IMR-90 (cell line): ENCODE results near the gene APP. TPM values are rescaled to one million over a fixed set of nuclear protein-coding genes. Genes with fewer than 3 reads are reported as not detected.

Source experiments
- ATAC-seq: fragments of 200-7000 bp; cut with Tn5 transposase; 2 replicates; pipeline ENCODE4 v1.9.1; 2020; ENCODE audit warnings: low read depth, mild to moderate bottlenecking, moderate library complexity
- BruUV-seq: library from RNA; stranded (reverse); fragments of 400-500 nt; replicated peaks from 2 replicates; lab custom pipeline; 2021; lab: Mats Ljungman, UMichigan
- CTCF ChIA-PET: fragments of 300-600 bp; formaldehyde crosslinking; extraction: SDS; loops from one replicate; lab custom pipeline; 2021; ENCODE audit warnings: antibody characterized with exemption; lab: Yijun Ruan, JAX
- POLR2A ChIA-PET: fragments of 300-600 bp; sonication (Branson Sonifier 250); formaldehyde crosslinking; loops from one replicate; lab custom pipeline; 2022; ENCODE audit warnings: antibody characterized with exemption; ENCODE audit not compliant: unreplicated experiment; lab: Charles Lee
- DNase-seq: peaks from one replicate; pipeline ENCODE4 v3.0.0; 2013
- H2AFZ ChIP-seq: replicated peaks from 2 replicates; pipeline ENCODE3; 2013; ENCODE audit warnings: low read length, mild to moderate bottlenecking; ENCODE audit not compliant: poor library complexity
- H2AK5ac ChIP-seq: 2 replicates; pipeline ENCODE4 v1.6.1; 2013; ENCODE audit warnings: low read depth, low read length, inconsistent platforms
- H2AK9ac ChIP-seq: replicated peaks from 2 replicates; pipeline ENCODE3; 2013; ENCODE audit warnings: mild to moderate bottlenecking, low read depth, low read length, moderate library complexity; ENCODE audit not compliant: poor library complexity
- H2BK120ac ChIP-seq: 2 replicates; pipeline ENCODE4 v1.6.1; 2013; ENCODE audit warnings: low read depth, low read length, inconsistent platforms
- H2BK15ac ChIP-seq: 3 replicates; pipeline ENCODE4 v1.6.1; 2013; ENCODE audit warnings: low read depth, low read length, inconsistent platforms
- H2BK20ac ChIP-seq: 2 replicates; pipeline ENCODE4 v1.6.1; 2013; ENCODE audit warnings: low read depth, mild to moderate bottlenecking, inconsistent platforms, low read length, moderate library complexity
- H2BK5ac ChIP-seq: 2 replicates; pipeline ENCODE4 v1.6.1; 2013; ENCODE audit warnings: mild to moderate bottlenecking, low read depth, low read length, inconsistent platforms; ENCODE audit not compliant: poor library complexity, severe bottlenecking
- H3K14ac ChIP-seq: replicated peaks from 2 replicates; pipeline ENCODE4 v1.6.1; 2013; ENCODE audit warnings: low read depth, low read length, inconsistent platforms
- H3K18ac ChIP-seq: 2 replicates; pipeline ENCODE4 v1.6.1; 2013; ENCODE audit warnings: low read depth, low read length, control low read depth
- H3K23ac ChIP-seq: 2 replicates; pipeline ENCODE4 v1.6.1; 2013; ENCODE audit warnings: low read depth, low read length, inconsistent platforms
- H3K27ac ChIP-seq: 2 replicates; pipeline ENCODE4 v1.5.1; 2013; ENCODE audit warnings: mild to moderate bottlenecking, control low read depth, low read length; ENCODE audit not compliant: insufficient read depth
- H3K27me3 ChIP-seq: 2 replicates; pipeline ENCODE4 v1.6.1; 2013; ENCODE audit warnings: low read length; ENCODE audit not compliant: control insufficient read depth, insufficient read depth
- H3K36me3 ChIP-seq: 2 replicates; pipeline ENCODE4 v1.6.1; 2013; ENCODE audit warnings: low read length, mixed read lengths; ENCODE audit not compliant: control insufficient read depth, insufficient read depth
- H3K4ac ChIP-seq: 2 replicates; pipeline ENCODE4 v1.6.1; 2013; ENCODE audit warnings: low read depth, low read length, inconsistent platforms
- H3K4me1 ChIP-seq: 2 replicates; pipeline ENCODE4 v1.6.1; 2013; ENCODE audit warnings: low read length, mixed read lengths; ENCODE audit not compliant: control insufficient read depth, insufficient read depth
- H3K4me2 ChIP-seq: 2 replicates; pipeline ENCODE4 v1.6.1; 2013; ENCODE audit warnings: low read depth, mild to moderate bottlenecking, control low read depth, low read length, moderate library complexity
- H3K4me3 ChIP-seq: 2 replicates; pipeline ENCODE4 v1.5.1; 2013; ENCODE audit warnings: low read depth, mild to moderate bottlenecking, control low read depth, low read length, moderate library complexity; ENCODE audit not compliant: insufficient read depth
- H3K56ac ChIP-seq: 2 replicates; pipeline ENCODE4 v1.6.1; 2013; ENCODE audit warnings: low read length, inconsistent platforms; ENCODE audit not compliant: insufficient read depth; ENCODE audit errors: extremely low read depth
- H3K79me1 ChIP-seq, 2 experiments: 2 replicates each; pipeline ENCODE4 v1.6.1; 2013; ENCODE audit warnings: low read length in 2 of 2, inconsistent platforms in 1 of 2, low read depth in 1 of 2
- H3K9ac ChIP-seq: 2 replicates; pipeline ENCODE4 v1.6.1; 2013; ENCODE audit warnings: low read depth, low read length, control low read depth
- H3K9me1 ChIP-seq: 2 replicates; pipeline ENCODE4 v1.6.1; 2013; ENCODE audit warnings: low read length, inconsistent platforms; ENCODE audit not compliant: insufficient read depth
- H3K9me3 ChIP-seq: 2 replicates; pipeline ENCODE4 v1.6.1; 2013; ENCODE audit warnings: low read length; ENCODE audit not compliant: control insufficient read depth, insufficient read depth
- H4K20me1 ChIP-seq: 2 replicates; pipeline ENCODE4 v1.6.1; 2013; ENCODE audit warnings: low read length, inconsistent platforms; ENCODE audit not compliant: insufficient read depth
- H4K5ac ChIP-seq: 2 replicates; pipeline ENCODE4 v1.6.1; 2013; ENCODE audit warnings: mild to moderate bottlenecking, low read depth, low read length, control low read depth
- H4K8ac ChIP-seq, 2 experiments: 2 replicates each; pipeline ENCODE4 v1.6.1; 2013; ENCODE audit warnings: low read depth in 2 of 2, low read length in 2 of 2, control low read depth in 1 of 2, inconsistent platforms in 1 of 2
- H4K91ac ChIP-seq: 2 replicates; pipeline ENCODE4 v1.6.1; 2013; ENCODE audit warnings: low read depth, low read length, inconsistent platforms; ENCODE audit not compliant: insufficient read depth
- CEBPB ChIP-seq: IDR thresholded peaks from 2 replicates; pipeline ENCODE4 v1.6.1; 2012; ENCODE audit warnings: low read depth, low read length, improper control_type of control experiment
- CHD1 ChIP-seq: IDR thresholded peaks from 2 replicates; pipeline ENCODE4 v1.6.1; 2012; ENCODE audit warnings: low read depth, low read length, improper control_type of control experiment
- FOS ChIP-seq: fragments of 150-350 bp; IDR thresholded peaks from 2 replicates; pipeline ENCODE4 v1.6.1; 2016; ENCODE audit warnings: low read depth, low read length
- MAFK ChIP-seq: IDR thresholded peaks from 2 replicates; pipeline ENCODE4 v1.6.1; 2012; ENCODE audit warnings: low read depth, low read length, improper control_type of control experiment
- MXI1 ChIP-seq: IDR thresholded peaks from 2 replicates; pipeline ENCODE4 v1.6.1; 2012; ENCODE audit warnings: low read depth, mild to moderate bottlenecking, low read length, moderate library complexity, borderline replicate concordance
- POLR2A ChIP-seq: IDR thresholded peaks from 2 replicates; pipeline ENCODE4 v1.6.1; 2012; ENCODE audit warnings: mild to moderate bottlenecking, low read depth, low read length
- RAD21 ChIP-seq: IDR thresholded peaks from 2 replicates; pipeline ENCODE4 v1.6.1; 2012; ENCODE audit warnings: low read length, improper control_type of control experiment
- RCOR1 ChIP-seq: IDR thresholded peaks from 2 replicates; pipeline ENCODE4 v1.6.1; 2012; ENCODE audit warnings: mild to moderate bottlenecking, low read length, improper control_type of control experiment; ENCODE audit not compliant: insufficient replicate concordance
- SMC3 ChIP-seq: fragments of 150-350 bp; IDR thresholded peaks from 2 replicates; pipeline ENCODE4 v1.6.1; 2016; ENCODE audit warnings: low read depth, mild to moderate bottlenecking, antibody characterized with exemption, low read length, moderate library complexity
- WGBS, 2 experiments: methylation state at CpG; one replicate each; pipeline versions ENCODE4 v1.1.5 to v1.1.7; 2013; ENCODE audit warnings: missing lambda C conversion rate in 2 of 2; ENCODE audit not compliant: insufficient read length in 1 of 2; ENCODE audit errors: extremely low coverage in 2 of 2; 5-methylcytosine and 5-hydroxymethylcytosine counted together
- dilution Hi-C: fragments of 300-500 bp; cut with HindIII; formaldehyde crosslinking; loops from one replicate; pipeline ENCODE4 v1.14.3; 2018; ENCODE audit warnings: low sequenced_read_pairs; ENCODE audit not compliant: unreplicated experiment
- in situ Hi-C: fragments of 300-500 bp; cut with MboI; formaldehyde crosslinking; loops from 3 replicates; pipeline ENCODE4 v1.14.3; 2019; ENCODE audit warnings: low sequenced_read_pairs, inconsistent platforms, mixed read lengths
- intact Hi-C: fragments of 100-400 bp; cut with micrococcal nuclease; formaldehyde crosslinking; loops from 2 replicates; pipeline ENCODE4 v1.10.0; 2022
- polyA plus RNA-seq, 3 experiments: library from polyadenylated mRNA; depleted of rRNA; stranded (reverse); fragments of >200 nt; gene quantifications; 2 replicates each; pipeline ENCODE4 v1.2.3, GENCODE V29; 2012; ENCODE audit warnings: low replicate concordance in 1 of 3
- total RNA-seq: library from RNA; depleted of rRNA; stranded (reverse); fragments of >200 nt; gene quantifications from 2 replicates; pipeline ENCODE4 v1.2.3, GENCODE V29; 2012
- TF ChIP-seq, protein P1 (sequence below): conservative IDR thresholded peaks from 2 replicates; pipeline ENCODE4 v1.5.1; 2012; ENCODE audit warnings: mild to moderate bottlenecking, low read depth, low read length, improper control_type of control experiment
- TF ChIP-seq, protein P2 (sequence below): fragments of 150-350 bp; IDR thresholded peaks from 2 replicates; pipeline ENCODE4 v1.6.1; 2017; ENCODE audit warnings: mild to moderate bottlenecking, antibody characterized with exemption, low read length, low read depth

Gene APP
- total and polyA plus RNA-seq, 2 of the 4 experiments (the other 2 are of a cell fraction) = 191 to 530 TPM

DNA sequence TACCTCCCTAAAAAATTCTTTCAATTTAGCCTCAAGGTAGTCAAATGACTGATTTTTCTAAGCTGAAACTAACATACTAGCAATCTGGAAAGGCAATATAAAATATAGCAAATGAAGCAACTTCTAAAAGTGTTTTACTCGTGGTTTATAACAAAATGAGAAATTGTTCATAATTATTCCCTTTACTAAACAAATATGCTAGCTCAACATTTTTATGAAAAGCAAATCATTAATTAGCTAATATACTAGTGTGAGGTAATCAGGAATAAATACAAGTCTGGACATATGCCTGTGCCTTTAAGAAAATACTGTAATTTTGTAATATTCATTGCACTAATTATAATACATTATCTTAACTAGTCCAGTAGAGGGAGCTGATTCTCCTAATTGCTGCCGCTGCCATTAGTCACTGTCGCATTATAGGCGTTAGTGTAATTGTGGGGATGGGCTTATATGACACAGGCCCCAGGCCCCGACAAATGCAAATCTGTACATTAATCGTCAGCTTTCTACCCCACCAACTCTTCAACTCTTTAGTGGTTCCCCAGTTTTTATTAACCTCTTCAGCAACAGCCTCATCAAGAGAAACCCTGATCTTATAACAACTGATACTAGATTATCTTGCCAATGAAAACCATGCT lies 274.9 kb downstream of the APP start:
- H3K36me3 ChIP-seq = peaks cover 18% of the 10 kb centered on the region
- TF ChIP-seq, protein P1, sequence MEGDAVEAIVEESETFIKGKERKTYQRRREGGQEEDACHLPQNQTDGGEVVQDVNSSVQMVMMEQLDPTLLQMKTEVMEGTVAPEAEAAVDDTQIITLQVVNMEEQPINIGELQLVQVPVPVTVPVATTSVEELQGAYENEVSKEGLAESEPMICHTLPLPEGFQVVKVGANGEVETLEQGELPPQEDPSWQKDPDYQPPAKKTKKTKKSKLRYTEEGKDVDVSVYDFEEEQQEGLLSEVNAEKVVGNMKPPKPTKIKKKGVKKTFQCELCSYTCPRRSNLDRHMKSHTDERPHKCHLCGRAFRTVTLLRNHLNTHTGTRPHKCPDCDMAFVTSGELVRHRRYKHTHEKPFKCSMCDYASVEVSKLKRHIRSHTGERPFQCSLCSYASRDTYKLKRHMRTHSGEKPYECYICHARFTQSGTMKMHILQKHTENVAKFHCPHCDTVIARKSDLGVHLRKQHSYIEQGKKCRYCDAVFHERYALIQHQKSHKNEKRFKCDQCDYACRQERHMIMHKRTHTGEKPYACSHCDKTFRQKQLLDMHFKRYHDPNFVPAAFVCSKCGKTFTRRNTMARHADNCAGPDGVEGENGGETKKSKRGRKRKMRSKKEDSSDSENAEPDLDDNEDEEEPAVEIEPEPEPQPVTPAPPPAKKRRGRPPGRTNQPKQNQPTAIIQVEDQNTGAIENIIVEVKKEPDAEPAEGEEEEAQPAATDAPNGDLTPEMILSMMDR = peak; percentile 72
- TF ChIP-seq, protein P2, sequence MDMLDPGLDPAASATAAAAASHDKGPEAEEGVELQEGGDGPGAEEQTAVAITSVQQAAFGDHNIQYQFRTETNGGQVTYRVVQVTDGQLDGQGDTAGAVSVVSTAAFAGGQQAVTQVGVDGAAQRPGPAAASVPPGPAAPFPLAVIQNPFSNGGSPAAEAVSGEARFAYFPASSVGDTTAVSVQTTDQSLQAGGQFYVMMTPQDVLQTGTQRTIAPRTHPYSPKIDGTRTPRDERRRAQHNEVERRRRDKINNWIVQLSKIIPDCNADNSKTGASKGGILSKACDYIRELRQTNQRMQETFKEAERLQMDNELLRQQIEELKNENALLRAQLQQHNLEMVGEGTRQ = no peak
- TF ChIP-seq MAFK (peak; percentile 64), POLR2A (no peak), RAD21 (peak; percentile 70), MXI1 (no peak), FOS (no peak), CHD1 (no peak), CEBPB (peak; percentile 8; the same call in 1 of the 2 replicates), RCOR1 (no peak), SMC3 (peak; percentile 56)
- no peak overlapping the region for H2AK9ac ChIP-seq
- no peak overlapping the region for H3K27ac ChIP-seq
- ChIA-PET POLR2A (no interaction called here), CTCF (interaction anchor here (0.6 to 1.4 kb wide), 4 partner anchors 30 to 275 kb away, joined by 3 to 5 read pairs (median 3); partner anchors contain the start of gene APP)
- no peak overlapping the region for H2BK120ac ChIP-seq
- BruUV-seq = no TSS peak
- H3K23ac ChIP-seq = no peak overlapping the region
- H3K4me1 ChIP-seq = no peaks in the 10 kb centered on the region
- H2AFZ ChIP-seq = no peak overlapping the region
- no peak overlapping the region for H3K9ac ChIP-seq
- no peak overlapping the region for H3K4me3 ChIP-seq
- ATAC-seq (peak; percentile 79), DNase-seq (peak; percentile 45)
- H4K8ac ChIP-seq = no peak overlapping the region
- no peak overlapping the region for H2BK15ac ChIP-seq
- no peaks in the 10 kb centered on the region for H4K20me1 ChIP-seq
- H2BK5ac ChIP-seq = no peak overlapping the region
- H3K4ac ChIP-seq = no peak overlapping the region
- no peak overlapping the region for H3K18ac ChIP-seq
- no peak overlapping the region for H3K14ac ChIP-seq
- dilution Hi-C loops = no loop called here
- 0 out of 2 replicates have a peak, but pooled peaks cover 6% of the 10 kb centered on the region for H3K9me1 ChIP-seq
- H4K5ac ChIP-seq = no peak overlapping the region
- H3K56ac ChIP-seq = no peak overlapping the region
- no CpG with 5 or more reads among the region's 6 CpGs for WGBS, 2 experiments
- H3K27me3 ChIP-seq = no peaks in the 10 kb centered on the region
- intact Hi-C loops = loop anchor here (1.0 kb wide), 1 partner anchor 275 kb away; the partner anchor contains the start of gene APP
- no peak overlapping the region for H3K4me2 ChIP-seq
- H4K91ac ChIP-seq = no peak overlapping the region
- in situ Hi-C loops = loop anchor here (25.0 kb wide), 1 partner anchor 817 kb away; no protein-coding TSS in a partner anchor
- no peaks in the 10 kb centered on the region for H3K9me3 ChIP-seq
- no peak overlapping the region for H2BK20ac ChIP-seq
- H2AK5ac ChIP-seq = no peak overlapping the region
- H3K79me1 ChIP-seq = peaks cover 2 to 4% of the 10 kb centered on the region in 2 experiments; a peak in 2 of 4 replicates
